COR-L47 (cell line): ENCODE results near the gene ANO4.
"Not testable (repeated sequence)": the region's sequence is repeated elsewhere in the genome, so short reads cannot be mapped to it uniquely, and the experiment has no call there.

ENCODE experiments used
- DNase-seq: peaks from one replicate; lab custom pipeline; 2025; lab: John Stamatoyannopoulos, UW

The ANO4 gene

GRCh38 chr12:100875156-100875555 is 80.6 kb downstream of the ANO4 start:
- no peak for DNase-seq

- DNase-seq = no peak
These were observed 81.2 kb downstream of the ANO4 start for GRCh38 chr12:100875771-100876170.

DNA sequence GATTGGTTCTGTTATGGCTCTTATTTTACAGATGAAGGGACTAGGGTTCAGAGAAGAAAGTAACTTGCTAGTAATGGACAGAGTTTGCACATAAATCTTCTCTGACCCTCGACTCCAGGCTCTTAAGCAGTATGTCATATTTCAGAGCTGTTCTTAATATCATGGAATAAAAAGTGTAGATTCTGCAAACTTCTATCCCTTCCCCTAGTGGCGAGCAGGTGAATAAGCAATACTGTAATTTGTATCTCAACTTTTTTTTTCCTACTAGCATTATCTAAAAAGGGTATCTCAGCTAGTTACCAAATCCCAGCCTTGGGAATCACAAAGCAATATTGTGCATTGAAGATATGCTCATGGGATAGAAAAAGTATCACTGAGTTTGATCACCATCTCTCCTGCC is 83.2 kb downstream of the ANO4 start:
- no peak for DNase-seq

- DNase-seq = no peak
These were observed 100.6 kb downstream of the ANO4 start for GRCh38 chr12:100895192-100895591.

DNA sequence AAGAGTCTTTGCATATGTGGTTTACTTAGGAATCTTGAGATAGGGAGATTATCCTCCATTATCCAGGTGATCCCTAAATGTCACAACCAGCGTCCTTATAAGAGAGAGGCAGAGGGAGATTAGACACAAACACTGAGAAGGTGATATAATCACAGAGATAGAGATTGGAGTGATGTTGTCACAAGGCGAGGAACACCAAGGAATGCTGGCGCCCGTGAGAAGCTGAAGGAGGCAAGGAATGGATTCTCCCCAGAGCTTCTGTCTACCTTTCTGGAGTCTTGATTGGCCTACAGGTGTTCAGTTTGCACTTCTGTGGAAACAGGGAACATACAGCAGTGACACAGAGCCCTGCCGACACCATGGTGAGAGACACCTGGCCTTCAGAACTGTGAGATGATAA is 101.6 kb downstream of the ANO4 start:
- no peak for DNase-seq

DNA sequence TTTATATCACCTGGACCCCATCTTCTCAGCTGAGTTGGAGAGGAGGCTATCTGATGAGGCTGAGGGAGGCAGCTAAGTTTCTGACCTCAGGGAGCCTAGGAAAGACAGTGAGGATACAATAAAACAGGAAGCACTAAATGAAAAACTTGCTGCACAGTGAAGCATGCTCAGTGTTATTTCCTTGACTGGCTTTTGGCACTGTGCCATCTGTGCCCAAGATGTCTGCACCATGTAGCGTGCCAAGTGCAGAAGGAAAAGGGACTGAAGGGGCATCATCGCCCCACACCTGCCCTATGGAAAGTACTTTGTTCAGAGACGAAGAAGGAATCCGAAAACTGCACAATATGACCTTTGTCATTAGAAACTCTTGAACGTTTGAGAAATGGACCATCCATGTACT is 102.7 kb downstream of the ANO4 start:
- DNase-seq = no peak

- DNase-seq = no peak
These were observed 104.7 kb downstream of the ANO4 start for GRCh38 chr12:100899301-100899700.

- no peak for DNase-seq
These were observed 106.2 kb downstream of the ANO4 start for GRCh38 chr12:100900808-100901207.

DNA sequence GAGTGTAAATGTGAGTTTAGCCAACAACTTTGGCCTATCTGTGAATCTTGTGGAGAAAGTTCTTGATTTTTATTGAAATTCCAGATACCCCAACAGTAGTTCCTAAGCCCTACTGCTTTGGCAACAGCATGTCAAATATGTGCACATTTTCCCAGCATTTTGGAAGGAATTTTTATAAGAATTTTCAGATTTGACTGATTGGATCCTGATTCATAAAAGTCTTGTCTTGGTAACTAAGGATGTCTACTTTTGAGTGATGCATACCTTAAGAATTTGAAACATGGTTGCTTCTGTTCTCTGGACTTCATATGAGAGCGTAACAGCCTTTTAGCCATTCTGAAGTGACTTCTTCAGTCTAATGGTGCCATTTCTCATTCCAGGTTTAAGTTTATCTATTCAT is 106.7 kb downstream of the ANO4 start:
- no peak for DNase-seq

GRCh38 chr12:100904270-100904669 is 109.7 kb downstream of the ANO4 start:
- no peak for DNase-seq

- no peak for DNase-seq
These were observed 113.9 kb downstream of the ANO4 start for GRCh38 chr12:100908501-100908900.

- no peak for DNase-seq
These were observed 119.5 kb downstream of the ANO4 start for GRCh38 chr12:100913872-100914592.

- DNase-seq = no peak
These were observed 124.5 kb downstream of the ANO4 start for GRCh38 chr12:100919116-100919515.

DNA sequence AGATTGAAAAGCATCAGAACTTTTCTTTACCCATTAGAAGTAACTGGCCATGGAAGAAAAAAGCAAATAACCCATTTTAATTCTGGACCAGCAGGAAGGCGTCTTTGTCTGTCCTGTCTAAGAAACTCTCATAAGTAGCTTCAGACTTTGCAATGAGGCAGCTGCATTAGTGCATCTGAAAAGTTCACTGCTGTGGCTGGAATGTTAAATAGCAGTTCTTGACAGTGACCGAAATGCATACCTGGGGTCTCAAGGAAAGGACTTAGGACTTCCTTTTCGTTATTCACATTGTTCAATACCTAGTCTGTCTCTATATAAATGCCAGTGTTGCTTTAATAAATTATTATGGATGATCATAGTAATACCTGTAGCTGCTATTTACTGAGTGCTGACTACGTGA is 125.9 kb downstream of the ANO4 start:
- DNase-seq = no peak

DNA sequence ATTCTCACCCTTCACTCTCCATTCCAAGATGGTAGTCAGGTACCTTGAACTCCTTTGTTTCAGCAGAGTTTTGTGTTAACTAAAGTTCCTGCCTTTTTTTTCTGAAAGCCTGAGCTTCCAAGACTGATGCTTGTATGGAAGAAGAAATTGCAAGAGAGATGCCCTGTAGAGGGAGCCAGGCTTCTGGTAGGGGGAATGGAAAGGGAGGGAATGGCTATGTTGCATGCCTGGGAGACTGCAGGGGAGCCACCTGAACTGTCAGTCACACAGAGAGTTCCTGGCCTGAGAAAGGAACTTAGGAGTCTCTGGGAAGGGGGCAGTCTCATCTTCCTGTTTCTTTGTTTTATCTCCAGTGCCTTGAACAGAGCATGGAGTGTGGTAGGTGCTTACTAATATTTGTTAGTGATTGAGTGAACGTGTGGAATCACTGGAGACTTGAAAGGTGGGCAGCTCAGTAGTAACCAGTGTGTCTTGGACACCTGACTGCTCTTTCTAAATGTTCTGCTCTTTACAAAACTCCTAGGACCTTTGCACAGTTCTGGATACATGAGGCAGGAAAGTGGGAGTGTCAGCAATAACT is 132.2 kb downstream of the ANO4 start:
- no peak for DNase-seq

- no peak for DNase-seq
These were observed 133.2 kb downstream of the ANO4 start for GRCh38 chr12:100927826-100928225.

- no peak for DNase-seq
These were observed 138.0 kb downstream of the ANO4 start for GRCh38 chr12:100932571-100932970.

- not testable (repeated sequence) for DNase-seq
These were observed 139.0 kb downstream of the ANO4 start for GRCh38 chr12:100933531-100933930.

DNA sequence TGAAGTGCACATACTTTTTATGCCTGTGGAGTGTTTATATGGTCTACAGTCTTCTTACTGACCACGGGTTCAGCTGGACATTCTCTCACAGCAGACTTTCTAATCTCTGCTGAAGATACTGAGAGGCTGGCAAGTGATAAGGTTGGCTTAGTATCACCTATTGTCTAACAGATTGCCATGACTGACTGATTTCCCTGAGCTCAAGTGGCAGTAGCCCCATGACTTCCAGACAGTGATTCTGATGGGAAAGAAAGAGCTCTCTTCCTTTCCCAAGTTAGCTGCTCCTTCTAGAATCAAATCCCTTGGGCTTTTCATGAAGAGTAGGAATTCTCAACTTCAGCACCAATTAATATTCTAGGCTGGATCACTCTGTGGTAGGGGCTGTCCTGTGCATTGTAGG is 141.4 kb downstream of the ANO4 start:
- DNase-seq = no peak

GRCh38 chr12:100936661-100937060 is 142.1 kb downstream of the ANO4 start:
- no peak for DNase-seq

- no peak for DNase-seq
These were observed 145.9 kb downstream of the ANO4 start for GRCh38 chr12:100940503-100940902.

DNA sequence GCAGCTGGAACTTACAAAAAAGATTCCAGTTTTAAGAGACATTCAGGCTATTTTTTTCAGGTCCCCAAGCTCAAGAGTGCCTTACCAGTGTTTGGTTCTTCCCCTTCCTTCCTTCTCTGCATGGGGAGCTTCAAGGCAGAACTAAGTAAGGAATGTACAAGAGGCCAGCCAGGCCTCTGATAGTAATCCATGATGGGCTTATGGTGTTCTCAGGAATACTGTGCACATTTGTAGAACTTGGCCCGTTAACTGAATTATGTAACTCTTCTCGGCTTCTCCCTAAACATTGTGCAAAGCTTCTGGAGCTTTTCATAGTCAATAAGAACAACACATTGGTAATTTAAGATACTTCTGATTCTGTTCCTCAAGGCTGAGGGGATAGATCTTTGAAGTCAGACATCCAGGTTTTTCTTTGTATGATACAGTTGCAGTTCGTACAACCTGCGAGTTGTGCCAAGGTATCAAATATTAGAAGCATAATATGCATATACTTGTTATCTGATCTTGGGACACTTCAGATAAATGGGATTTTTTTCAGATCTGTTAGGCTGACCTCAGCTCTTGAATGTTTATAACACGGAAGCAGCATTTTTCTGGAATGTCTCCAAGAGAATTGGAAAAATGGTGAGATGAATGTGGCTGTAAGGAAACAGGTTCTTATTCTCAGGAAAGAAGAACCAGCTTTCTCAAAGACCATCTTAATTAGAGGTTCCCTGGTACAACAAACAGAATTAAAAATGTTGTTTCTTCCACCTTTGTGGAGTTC is 148.6 kb downstream of the ANO4 start:
- DNase-seq = no peak

DNA sequence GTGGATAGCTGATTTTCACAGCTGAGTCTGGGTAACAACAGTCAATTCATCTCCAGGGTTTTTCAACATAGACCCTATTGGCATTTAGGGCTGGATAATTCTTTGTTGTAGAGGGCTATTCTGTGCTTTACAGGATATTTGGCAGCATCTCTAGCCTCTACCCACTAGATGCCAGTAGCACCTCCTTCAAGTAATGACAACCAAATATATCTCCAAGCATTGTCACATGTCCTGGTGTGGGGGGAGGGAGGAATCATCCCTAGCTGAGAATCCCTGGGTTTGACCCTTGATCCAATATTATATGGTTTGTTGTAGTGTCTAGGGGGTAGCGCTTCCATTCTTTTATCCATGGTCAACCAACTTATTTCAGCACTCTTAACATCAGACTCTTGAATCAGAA is 157.2 kb downstream of the ANO4 start:
- DNase-seq = no peak
